SK-N-SH (cell line): ENCODE measurements around the gene IGFBP3.

ENCODE experiments used
- CTCF ChIP-seq: fragments of 200-600 bp; sonication (generic); IDR thresholded peaks from 2 replicates; pipeline ENCODE4 v1.6.1; 2017; ENCODE audit warnings: antibody characterized with exemption, mild to moderate bottlenecking, moderate library complexity
- JUND ChIP-seq: IDR thresholded peaks from 2 replicates; pipeline ENCODE4 v1.4.0; 2012
- PBX3 ChIP-seq: IDR thresholded peaks from 2 replicates; pipeline ENCODE4; 2012
- POLR2AphosphoS5 ChIP-seq: IDR thresholded peaks from 2 replicates; pipeline ENCODE4 v1.6.1; 2012; ENCODE audit warnings: low read depth, low read length
- REST ChIP-seq: IDR thresholded peaks from 2 replicates; pipeline ENCODE4 v1.6.1; 2012; ENCODE audit warnings: mild to moderate bottlenecking, low read depth, low read length, moderate library complexity
- RFX5 ChIP-seq: IDR thresholded peaks from 2 replicates; pipeline ENCODE4 v1.6.1; 2012; ENCODE audit warnings: mild to moderate bottlenecking, improper control_type of control experiment, low read length
- SIN3A ChIP-seq: IDR thresholded peaks from 2 replicates; pipeline ENCODE4 v1.6.1; 2012; ENCODE audit warnings: low read depth, mild to moderate bottlenecking, low read length, moderate library complexity, borderline replicate concordance
- SMC3 ChIP-seq: IDR thresholded peaks from 2 replicates; pipeline ENCODE4 v1.6.1; 2012; ENCODE audit warnings: low read depth, low read length, improper control_type of control experiment

GRCh38 chr7:45890125-45890901 lies 30.8 kb downstream of the IGFBP3 start:
- TF ChIP-seq CTCF, result no peak
- TF ChIP-seq POLR2AphosphoS5, result no peak
- no peak for TF ChIP-seq PBX3
- TF ChIP-seq REST, result no peak
- no peak for TF ChIP-seq SIN3A
- TF ChIP-seq RFX5, result no peak
- TF ChIP-seq SMC3, result no peak
- TF ChIP-seq JUND, result no peak
